ENCODE measurements around the gene RNF213.
"Not testable (repeated sequence)": the region's sequence is repeated elsewhere in the genome, so short reads cannot be mapped to it uniquely, and the experiment has no call there.

The RNF213 gene

GRCh38 chr17:80224683-80225082, 36.0 kb upstream of the RNF213 start:
- no peak for DNase-seq (ENCODE audit: low spot score)

- DNase-seq (ENCODE audit: low spot score), result no peak
Measured at GRCh38 chr17:80225230-80225629, 35.4 kb upstream of the RNF213 start.

DNA sequence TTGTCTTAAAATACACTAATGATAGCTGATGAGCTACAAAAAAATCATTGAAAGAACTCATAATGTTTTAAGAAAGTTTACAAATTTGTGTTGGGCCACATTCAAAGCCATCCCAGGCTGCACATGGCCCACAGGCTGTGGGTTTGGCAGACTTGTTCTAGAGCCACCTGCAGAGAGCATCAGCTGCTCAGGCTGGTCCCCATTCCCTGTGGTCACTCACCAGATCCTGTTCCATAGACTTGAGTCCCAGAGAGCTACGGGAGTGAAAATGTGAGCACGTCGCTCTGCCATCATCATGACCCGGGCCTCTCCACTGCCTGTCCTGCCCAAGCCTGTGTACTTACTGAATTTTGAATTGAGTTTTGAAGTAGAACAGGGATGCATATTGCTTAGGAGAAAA, 33.5 kb upstream of the RNF213 start:
- DNase-seq (ENCODE audit: low spot score), result no peak

GRCh38 chr17:80227666-80228065, 33.0 kb upstream of the RNF213 start:
- no peak for DNase-seq (ENCODE audit: low spot score)

DNA sequence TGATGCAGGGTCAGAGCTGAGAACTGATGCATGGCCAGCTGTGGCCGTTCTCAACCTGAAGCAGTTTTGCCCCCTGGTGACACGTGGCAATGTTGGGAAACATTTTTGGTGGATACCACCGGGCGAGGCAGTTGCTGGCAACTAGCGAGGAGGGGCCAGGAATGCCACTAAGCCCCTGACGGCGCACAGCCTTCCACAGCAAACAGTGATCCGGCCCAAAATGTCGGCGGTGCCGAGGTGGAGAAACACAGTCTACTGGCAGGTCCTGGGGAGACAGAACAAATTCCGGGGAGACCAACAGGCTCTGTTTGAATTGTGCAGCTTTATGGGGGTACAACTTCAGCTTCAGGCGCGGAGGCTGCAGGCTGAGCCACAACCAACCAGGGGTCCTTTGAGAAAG, 32.2 kb upstream of the RNF213 start:
- DNase-seq (ENCODE audit: low spot score), result no peak

GRCh38 chr17:80229011-80229410, 31.6 kb upstream of the RNF213 start:
- no peak for DNase-seq (ENCODE audit: low spot score)

DNA sequence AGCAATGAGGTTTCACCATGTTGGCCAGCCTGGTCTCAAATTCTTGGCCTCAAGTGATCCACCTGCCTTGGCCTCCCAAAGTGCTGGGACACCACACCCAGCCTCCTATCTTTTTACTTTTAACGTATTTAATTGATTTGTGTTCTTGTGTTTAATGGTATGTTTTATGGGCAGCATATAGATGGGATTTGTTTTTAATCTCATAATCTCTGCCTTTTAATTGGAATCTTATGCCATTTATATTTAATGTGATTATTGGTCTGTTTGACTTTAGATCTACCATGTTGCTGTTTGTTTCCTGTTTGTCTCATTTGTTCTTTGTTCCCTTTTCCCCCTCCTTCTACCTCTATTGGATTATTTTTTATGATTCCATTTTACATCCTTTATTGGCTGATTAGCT, 28.2 kb upstream of the RNF213 start:
- DNase-seq (ENCODE audit: low spot score), result no peak

DNA sequence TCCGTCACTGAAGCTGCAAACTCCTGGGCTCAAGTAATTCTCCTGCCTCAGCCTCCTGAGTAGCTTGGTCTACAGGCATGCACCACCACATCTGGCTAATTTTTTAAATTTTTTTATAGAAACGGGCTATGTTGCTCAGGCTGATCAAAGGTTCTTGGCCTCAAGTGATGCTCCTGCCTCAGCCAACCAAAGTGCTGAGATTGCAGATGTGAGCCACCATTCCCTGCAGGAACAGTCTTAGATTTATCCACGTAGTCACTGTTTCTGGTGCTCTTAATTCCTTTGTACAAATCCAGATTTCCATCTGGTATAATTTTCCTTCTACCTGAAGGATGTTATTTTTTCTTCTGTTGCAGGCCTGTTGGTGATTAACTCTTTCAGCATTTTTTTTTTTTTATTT, 27.4 kb upstream of the RNF213 start:
- no peak for DNase-seq (ENCODE audit: low spot score)

GRCh38 chr17:80236911-80237310, 23.7 kb upstream of the RNF213 start:
- DNase-seq (ENCODE audit: low spot score), result no peak

- DNase-seq (ENCODE audit: low spot score), result no peak
Measured at GRCh38 chr17:80237386-80237785, 23.3 kb upstream of the RNF213 start.

- no peak for DNase-seq (ENCODE audit: low spot score)
Measured at GRCh38 chr17:80242505-80242904, 18.1 kb upstream of the RNF213 start.

- no peak for DNase-seq (ENCODE audit: low spot score)
Measured at GRCh38 chr17:80243526-80244433, 16.9 kb upstream of the RNF213 start.

DNA sequence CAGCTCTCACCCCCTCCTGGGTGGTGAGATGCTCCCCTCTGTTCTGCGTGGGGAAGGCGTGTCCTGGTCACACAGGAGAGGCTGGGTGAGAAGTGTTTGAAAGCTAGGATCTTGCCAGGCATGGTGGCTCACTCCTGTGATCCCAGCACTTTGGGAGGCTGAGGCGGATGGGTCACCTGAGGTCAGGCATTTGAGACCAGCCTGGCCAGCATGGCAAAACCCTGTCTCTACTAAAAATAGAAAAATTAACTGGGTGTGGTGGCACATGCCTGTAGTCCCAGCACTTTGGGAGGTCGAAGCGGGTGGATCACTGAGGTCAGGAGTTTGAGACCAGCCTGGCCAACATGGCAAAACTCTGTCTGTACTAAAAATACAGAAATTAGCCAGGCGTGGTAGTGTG, 16.2 kb upstream of the RNF213 start:
- not testable (repeated sequence) for DNase-seq (ENCODE audit: low spot score)

GRCh38 chr17:80244871-80245509, 15.7 kb upstream of the RNF213 start:
- no peak for DNase-seq (ENCODE audit: low spot score)

DNA sequence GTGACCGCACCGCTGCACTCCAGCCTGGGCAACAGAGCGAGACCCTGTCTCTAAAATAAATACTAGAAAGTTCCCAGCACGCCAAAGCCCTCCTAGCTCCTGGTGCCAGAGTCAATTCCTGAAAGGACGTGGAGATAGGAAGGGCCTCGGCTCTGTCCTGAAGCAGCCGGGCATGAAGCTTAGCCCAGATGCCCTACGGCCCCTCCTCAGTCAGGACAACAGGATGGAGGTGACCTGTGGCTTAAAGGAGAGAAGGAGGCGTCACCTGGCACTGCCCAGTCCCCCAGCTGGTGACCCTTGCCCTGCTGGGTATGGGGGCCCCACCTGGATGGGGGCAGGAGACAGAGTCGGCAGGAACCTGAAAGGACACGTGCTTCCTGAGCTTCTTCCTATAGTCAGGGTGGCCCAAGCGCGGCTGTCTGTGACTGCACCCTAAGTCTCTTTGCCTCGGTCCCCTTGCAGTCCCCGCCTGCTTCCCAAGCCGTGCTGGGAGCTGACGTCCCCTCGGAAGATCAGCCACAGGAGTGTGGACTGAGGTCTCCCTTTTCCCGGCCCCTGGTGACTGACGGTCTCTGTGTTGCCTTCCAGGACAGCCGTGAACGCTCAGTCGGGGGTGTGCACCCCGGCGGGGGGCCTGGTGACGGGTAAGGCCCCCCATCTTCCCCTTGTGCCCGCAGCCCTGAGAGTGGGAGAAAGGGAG, 14.9 kb upstream of the RNF213 start:
- DNase-seq (ENCODE audit: low spot score), result no peak

DNA sequence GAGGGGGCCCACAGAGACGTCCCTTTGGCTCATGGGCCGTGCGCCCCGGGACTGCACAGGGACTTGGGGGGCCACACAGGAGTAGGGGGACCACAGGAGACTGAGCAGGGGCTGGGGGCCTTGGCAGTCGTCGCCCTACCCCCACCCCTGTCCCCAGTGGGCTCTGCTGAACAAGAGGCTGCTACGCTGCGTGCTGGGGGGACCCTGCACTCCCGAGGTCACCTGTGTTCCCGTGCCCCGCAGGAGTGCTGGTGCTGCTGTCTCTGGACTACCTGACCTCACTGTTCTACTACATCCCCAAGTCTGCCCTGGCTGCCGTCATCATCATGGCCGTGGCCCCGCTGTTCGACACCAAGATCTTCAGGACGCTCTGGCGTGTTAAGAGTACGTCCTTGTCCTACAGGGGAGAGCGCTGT, 14.4 kb upstream of the RNF213 start:
- DNase-seq (ENCODE audit: low spot score), result no peak

GRCh38 chr17:80246726-80247125, 13.9 kb upstream of the RNF213 start:
- DNase-seq (ENCODE audit: low spot score), result no peak

DNA sequence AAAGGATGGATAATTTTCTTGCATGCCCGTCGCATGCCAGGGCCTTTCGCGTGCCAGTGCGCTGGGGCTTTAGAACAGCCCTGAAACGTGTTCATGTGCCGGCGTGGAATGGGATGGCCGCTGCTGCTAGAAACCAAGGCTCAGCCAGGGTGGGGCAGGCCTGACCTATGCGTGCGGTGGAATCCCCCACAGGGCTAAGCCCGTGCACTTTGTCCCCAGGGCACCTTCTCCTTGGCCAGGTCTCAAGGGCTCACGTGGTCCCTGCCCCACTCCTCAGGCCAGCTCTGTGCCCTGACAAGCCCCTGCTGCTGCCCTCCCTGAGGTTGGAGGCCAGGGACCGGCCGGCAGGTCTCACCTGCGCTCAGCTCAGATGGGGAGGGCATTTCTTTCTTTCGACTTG, 13.1 kb upstream of the RNF213 start:
- DNase-seq (ENCODE audit: low spot score), result no peak

GRCh38 chr17:80248001-80248893, 12.4 kb upstream of the RNF213 start:
- no peak for DNase-seq (ENCODE audit: low spot score)

- no peak for DNase-seq (ENCODE audit: low spot score)
Measured at GRCh38 chr17:80248894-80249710, 11.6 kb upstream of the RNF213 start.

DNA sequence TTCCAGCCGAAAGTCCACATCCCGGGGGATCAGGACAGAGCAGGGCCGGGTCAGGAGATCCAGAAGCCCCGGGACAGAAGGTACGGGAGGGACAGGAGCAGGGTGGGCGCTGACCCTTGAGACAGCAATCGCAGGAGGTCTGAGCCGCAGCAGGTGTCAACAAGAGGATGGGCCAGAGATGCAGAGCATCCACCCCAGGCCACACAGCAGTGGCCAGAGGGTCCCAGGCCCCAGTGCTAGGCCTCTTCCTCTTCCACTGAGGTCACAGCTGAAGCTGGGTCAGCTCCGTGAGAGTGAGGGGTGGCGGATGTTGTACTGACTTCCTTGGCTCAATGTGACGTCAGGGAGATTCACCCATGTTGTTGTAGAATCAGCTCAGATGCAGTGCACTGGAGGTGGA, 8.7 kb upstream of the RNF213 start:
- DNase-seq (ENCODE audit: low spot score), result no peak

Measured in putamen (tissue), 1 donor.